AG04449 (cell line): ENCODE results near the gene SLC46A1.

ENCODE experiments used
- CTCF ChIA-PET: fragments of 350-600 bp; formaldehyde crosslinking; extraction: SDS; loops from one replicate; lab custom pipeline; 2021; ENCODE audit warnings: antibody characterized with exemption; lab: Yijun Ruan, JAX
- POLR2A ChIA-PET: fragments of 400-600, 350-600 bp; formaldehyde crosslinking; extraction: SDS; loops from one replicate; lab custom pipeline; 2020; ENCODE audit warnings: antibody characterized with exemption, inconsistent platforms; lab: Yijun Ruan, JAX
- DNase-seq: peaks from one replicate; pipeline ENCODE4 v3.0.0-alpha.2; 2010; ENCODE audit warnings: low read depth, low spot score
- H3K4me3 ChIP-seq: 2 replicates; pipeline ENCODE4 v1.5.1; 2011; ENCODE audit warnings: low read depth, mild to moderate bottlenecking, control low read depth, low read length
- TF ChIP-seq, protein P1 (sequence below): IDR thresholded peaks from one replicate; pipeline ENCODE4 v1.5.1; 2011; ENCODE audit warnings: mild to moderate bottlenecking, moderate library complexity, low read length, control low read depth, inconsistent platforms; ENCODE audit not compliant: insufficient read depth; ENCODE audit errors: missing control alignments

SLC46A1 gene

DNA sequence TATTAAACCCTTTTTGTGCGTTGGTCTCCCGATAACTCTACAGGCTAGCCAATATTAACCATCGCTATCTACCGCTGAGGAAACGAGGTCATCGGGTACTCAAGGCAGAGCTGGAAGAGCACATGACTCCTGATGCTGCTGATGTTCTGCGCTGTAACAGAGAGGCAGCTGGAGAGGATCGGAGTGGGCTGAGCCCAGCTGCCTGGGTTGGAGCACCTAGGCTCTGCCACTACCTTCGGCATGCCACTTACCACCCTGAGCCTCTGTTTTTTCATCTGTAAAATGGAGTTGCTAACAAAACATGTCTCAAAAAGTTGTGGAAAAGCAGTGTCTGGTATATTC, 432 bp upstream of the SLC46A1 start:
- peak overlapping the region; percentile 77 for H3K4me3 ChIP-seq
- CTCF ChIA-PET, result interaction anchor here (0.6 to 6.0 kb wide), 2 partner anchors 9 to 10 kb away, joined by 3 to 55 read pairs; no protein-coding TSS in a partner anchor
- no peak for DNase-seq
- TF ChIP-seq, protein P1, sequence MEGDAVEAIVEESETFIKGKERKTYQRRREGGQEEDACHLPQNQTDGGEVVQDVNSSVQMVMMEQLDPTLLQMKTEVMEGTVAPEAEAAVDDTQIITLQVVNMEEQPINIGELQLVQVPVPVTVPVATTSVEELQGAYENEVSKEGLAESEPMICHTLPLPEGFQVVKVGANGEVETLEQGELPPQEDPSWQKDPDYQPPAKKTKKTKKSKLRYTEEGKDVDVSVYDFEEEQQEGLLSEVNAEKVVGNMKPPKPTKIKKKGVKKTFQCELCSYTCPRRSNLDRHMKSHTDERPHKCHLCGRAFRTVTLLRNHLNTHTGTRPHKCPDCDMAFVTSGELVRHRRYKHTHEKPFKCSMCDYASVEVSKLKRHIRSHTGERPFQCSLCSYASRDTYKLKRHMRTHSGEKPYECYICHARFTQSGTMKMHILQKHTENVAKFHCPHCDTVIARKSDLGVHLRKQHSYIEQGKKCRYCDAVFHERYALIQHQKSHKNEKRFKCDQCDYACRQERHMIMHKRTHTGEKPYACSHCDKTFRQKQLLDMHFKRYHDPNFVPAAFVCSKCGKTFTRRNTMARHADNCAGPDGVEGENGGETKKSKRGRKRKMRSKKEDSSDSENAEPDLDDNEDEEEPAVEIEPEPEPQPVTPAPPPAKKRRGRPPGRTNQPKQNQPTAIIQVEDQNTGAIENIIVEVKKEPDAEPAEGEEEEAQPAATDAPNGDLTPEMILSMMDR, result no peak
- POLR2A ChIA-PET, result interaction anchor here (0.6 kb wide), 1 partner anchor 365 kb away, joined by 3 read pairs; no protein-coding TSS in a partner anchor

DNA sequence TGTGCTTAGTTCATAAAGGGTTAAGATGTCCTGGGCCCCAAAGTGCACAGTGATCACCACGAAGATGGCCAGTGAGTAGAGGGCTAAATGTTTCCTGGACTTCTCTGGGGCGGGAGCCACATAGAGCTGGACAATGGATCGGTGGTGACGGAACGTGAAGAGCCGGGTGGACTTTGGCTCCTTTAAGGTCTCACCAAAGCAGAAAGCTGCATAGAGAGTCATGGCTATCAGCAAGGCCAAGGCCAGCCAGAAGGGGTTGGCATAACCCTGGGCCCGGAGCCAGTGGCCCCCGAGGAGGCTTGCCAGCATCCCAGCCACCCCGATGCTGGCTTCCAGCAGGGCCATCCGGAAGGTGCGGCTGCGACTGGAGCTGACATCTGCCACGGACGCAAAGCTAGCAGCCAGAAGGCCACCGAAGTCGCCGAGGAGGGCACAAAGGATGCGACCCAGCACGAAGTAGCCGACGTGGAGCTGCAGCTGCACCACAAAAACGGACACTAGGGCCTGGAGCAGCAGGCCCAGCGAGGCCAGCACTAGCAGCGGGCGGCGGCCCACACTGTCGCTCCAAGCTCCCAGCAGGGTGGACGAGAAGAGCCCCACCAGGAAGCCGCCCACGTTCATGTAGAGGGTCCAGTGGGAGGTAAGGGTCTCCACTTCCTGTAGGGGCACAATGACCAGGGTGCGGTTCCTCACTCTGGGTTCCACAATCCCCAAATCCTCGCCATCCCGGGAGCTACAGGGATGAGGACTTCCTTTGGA, 1.0 kb downstream of the SLC46A1 start:
- no peak for DNase-seq
- H3K4me3 ChIP-seq, result peak overlapping the region; percentile 77
- CTCF ChIA-PET, result interaction anchor here (0.7 to 6.0 kb wide), 5 partner anchors 9 to 89 kb away, joined by 3 to 55 read pairs (median 3); partner anchors contain the start of gene POLDIP2
- TF ChIP-seq, protein P1, result no peak
- POLR2A ChIA-PET, result no interaction called here

DNA sequence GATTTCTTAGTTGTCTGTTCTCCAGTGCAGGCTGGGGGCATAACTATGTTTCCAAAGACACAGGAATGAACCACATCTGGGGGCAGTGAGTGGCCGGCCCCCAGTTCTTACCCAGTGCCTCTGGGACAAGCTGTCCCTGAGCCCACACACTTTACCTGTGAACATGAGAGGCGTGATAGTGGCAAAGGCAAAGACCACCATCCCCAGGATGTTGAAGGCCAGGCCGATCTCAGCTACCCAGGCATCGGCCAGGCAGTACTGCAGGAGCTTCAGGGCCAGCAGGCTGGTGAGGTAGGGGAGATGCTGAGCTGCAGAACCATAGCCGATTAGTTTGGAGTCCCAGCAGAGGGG, 1.6 kb downstream of the SLC46A1 start:
- DNase-seq, result no peak
- ChIA-PET POLR2A (no interaction called here), CTCF (interaction anchor here (1.3 to 6.0 kb wide), 3 partner anchors 12 to 511 kb away, joined by 3 to 55 read pairs (median 5); partner anchors contain the start of gene POLDIP2)
- H3K4me3 ChIP-seq, result no peak overlapping the region
- TF ChIP-seq, protein P1, result no peak

DNA sequence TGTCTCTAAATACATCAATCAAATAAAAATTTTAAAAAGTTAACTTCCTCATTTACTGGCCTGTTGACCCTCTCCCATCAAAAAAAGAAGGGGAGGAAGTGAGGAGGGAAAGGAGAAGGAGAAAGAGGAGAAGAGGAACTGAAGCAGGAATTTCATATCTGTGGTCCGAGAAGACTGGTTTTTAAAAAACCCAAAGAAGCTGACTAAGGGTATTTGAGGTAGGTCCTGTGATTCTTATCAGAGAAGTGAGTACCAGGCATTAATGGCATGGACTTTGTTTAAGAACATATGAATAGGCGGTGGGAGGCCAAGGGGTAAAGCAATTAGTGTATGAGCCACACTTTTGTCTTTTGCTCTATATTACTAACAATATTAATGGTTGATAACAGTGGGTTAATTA, 2.0 kb downstream of the SLC46A1 start:
- DNase-seq, result no peak
- TF ChIP-seq, protein P1, result no peak
- no peak overlapping the region for H3K4me3 ChIP-seq
- CTCF ChIA-PET, result interaction anchor here (1.3 to 6.0 kb wide), 3 partner anchors 13 to 510 kb away, joined by 3 to 55 read pairs (median 5); partner anchors contain the start of gene POLDIP2
- POLR2A ChIA-PET, result no interaction called here

DNA sequence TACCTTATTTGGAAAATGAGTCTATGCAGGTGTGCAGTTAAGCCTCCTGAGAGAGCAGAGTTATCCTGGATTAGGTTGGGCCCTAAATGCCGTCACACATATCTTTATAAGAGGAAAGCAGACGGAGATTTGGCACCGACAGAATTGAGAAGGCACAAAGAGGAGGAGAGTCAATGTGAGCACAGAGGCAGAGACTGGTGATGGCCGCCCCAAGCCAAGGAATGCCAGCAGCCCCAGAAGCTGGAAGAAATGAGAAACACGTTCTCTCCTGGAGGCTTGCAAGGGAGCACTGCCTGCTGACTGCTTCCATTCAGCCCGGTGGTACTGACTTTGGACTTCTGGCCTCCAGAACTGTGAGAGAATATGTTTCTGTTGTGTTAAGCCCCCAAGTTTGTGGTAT, 3.2 kb downstream of the SLC46A1 start:
- ChIA-PET POLR2A (no interaction called here), CTCF (no interaction called here)
- TF ChIP-seq, protein P1, result no peak
- no peak overlapping the region for H3K4me3 ChIP-seq
- DNase-seq, result no peak

DNA sequence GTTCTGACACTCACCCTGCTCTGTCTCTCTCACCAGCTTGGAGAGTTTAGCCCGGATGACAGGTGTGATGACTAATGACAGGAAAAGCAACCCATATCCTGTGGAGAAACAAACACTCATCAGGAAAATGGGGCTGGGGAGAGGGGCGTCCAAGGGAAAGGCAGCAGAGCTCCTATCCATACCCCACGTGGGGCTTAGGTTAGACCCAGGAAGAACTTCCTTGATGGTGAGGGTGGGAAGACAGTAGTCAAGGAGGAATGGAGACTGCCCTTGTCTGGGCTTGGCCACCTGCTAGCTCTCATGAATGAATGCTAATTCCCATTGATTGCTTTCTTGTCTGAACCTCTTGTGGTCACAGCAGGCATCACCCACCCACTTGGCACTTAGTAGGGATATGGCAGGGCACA, 3.8 kb downstream of the SLC46A1 start:
- ChIA-PET CTCF (interaction anchor here (1.6 to 5.0 kb wide), 2 partner anchors 13 to 14 kb away, joined by 4 to 30 read pairs; no protein-coding TSS in a partner anchor), POLR2A (no interaction called here)
- DNase-seq, result no peak
- TF ChIP-seq, protein P1, result no peak
- no peak overlapping the region for H3K4me3 ChIP-seq
